ENCODE measurements around the gene PORCN. TPM values are rescaled to one million over a fixed set of nuclear protein-coding genes. Genes with fewer than 3 reads are reported as not detected.

PORCN gene
- total and polyA plus RNA-seq, 8 donors = 2.9 to 8.5 (median 3.8) TPM

DNA sequence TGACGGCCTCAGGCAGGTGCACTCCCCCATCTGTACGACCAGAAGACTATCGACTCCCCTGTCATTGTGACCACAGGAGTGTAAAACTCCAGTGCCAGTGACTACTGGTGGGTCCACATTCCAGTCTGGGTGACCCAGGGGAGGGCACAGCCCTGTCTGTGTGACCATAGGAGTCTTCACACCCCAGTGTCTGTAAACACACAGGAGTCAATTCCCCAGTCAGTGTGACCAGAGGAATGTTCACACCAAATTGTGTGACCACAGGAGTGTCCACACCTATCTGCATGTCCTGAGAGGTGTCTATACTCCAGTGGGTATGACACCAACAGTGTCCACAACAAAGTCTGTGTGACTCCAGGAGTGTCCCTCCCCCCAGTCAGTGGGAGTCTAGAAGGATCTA, 20.8 kb upstream of the PORCN start:
- ATAC-seq (no peak), DNase-seq (no peak), FAIRE-seq (no peak)
- TF ChIP-seq, protein P1, sequence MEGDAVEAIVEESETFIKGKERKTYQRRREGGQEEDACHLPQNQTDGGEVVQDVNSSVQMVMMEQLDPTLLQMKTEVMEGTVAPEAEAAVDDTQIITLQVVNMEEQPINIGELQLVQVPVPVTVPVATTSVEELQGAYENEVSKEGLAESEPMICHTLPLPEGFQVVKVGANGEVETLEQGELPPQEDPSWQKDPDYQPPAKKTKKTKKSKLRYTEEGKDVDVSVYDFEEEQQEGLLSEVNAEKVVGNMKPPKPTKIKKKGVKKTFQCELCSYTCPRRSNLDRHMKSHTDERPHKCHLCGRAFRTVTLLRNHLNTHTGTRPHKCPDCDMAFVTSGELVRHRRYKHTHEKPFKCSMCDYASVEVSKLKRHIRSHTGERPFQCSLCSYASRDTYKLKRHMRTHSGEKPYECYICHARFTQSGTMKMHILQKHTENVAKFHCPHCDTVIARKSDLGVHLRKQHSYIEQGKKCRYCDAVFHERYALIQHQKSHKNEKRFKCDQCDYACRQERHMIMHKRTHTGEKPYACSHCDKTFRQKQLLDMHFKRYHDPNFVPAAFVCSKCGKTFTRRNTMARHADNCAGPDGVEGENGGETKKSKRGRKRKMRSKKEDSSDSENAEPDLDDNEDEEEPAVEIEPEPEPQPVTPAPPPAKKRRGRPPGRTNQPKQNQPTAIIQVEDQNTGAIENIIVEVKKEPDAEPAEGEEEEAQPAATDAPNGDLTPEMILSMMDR (IDR thresholded peaks at IDR 0.05) = no peak
- Histone ChIP-seq H3K4me3 (no peak overlapping the region), H3K27ac (no peak overlapping the region), H3K4me1 (no peaks in the 10 kb centered on the region), H3K36me3 (no peaks in the 10 kb centered on the region), H3K27me3 (no peaks in the 10 kb centered on the region), H3K9me3 (no peaks in the 10 kb centered on the region)
- intact Hi-C loops (cut with DNase I) = no loop called here
- WGBS, 2 donors = 71 to 88% methylated on average over 3 of the region's 3 CpGs

- DNase-seq (no peak), FAIRE-seq (no peak), ATAC-seq (no peak)
- no peaks in the 10 kb centered on the region for H3K36me3 ChIP-seq
- no peak overlapping the region for H3K4me3 ChIP-seq
- intact Hi-C loops (cut with DNase I) = no loop called here
- WGBS, 2 donors = 74 to 87% methylated on average over 9 of the region's 9 CpGs
- H3K27ac ChIP-seq = no peak overlapping the region
- no peaks in the 10 kb centered on the region for H3K27me3 ChIP-seq
- TF ChIP-seq, protein P1 (IDR thresholded peaks at IDR 0.05) = no peak
- no peaks in the 10 kb centered on the region for H3K4me1 ChIP-seq
- H3K9me3 ChIP-seq = no peaks in the 10 kb centered on the region
Observed at GRCh38 chrX:48489296-48489695, 19.5 kb upstream of the PORCN start.

DNA sequence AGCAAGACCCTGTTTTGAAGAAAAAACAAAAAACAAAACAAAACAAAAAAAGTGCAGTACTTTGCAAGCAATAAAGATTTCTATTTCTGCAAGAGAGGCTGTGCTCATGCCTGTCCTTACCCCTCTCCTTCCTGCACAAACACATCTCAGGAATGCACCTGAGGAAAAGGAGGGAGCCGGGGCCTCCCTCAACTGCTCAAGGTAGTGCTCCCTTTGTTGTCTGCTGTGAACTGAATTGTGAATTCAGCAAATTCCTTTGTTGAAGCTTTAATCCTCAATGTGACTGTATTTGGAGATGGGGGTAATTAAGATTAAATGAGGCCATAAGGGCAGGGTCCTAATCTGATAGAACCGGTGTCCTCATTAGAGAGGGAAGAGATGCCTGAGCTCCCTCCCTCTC, 18.9 kb upstream of the PORCN start:
- H3K4me3 ChIP-seq = no peak overlapping the region
- FAIRE-seq (no peak), ATAC-seq (no peak), DNase-seq (no peak)
- H3K9me3 ChIP-seq = no peaks in the 10 kb centered on the region
- no peak overlapping the region for H3K27ac ChIP-seq
- no peaks in the 10 kb centered on the region for H3K36me3 ChIP-seq
- intact Hi-C loops (cut with DNase I) = no loop called here
- 61 to 63% methylated on average over 2 of the region's 2 CpGs for WGBS, 2 donors
- TF ChIP-seq, protein P1 (IDR thresholded peaks at IDR 0.05) = no peak
- no peaks in the 10 kb centered on the region for H3K4me1 ChIP-seq
- no peaks in the 10 kb centered on the region for H3K27me3 ChIP-seq

DNA sequence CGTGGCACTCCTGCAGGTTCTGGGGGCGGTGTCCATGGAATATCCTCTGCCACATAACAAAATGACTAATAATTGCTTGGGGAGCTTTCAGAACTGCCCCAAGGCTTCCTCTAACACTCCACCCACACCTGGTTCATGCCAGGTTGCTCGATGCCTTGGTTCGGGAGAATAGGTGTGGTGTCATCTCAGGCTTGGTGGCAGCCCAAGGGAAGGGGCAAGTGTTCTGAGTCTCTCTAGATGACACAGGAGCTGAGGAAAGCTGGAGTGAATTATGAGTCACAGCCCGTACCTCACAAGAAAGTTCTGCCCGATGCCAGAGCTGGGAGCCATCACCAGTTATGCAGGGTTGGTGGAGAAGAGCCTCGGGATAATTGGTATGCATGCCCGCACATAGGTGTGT, 18.1 kb upstream of the PORCN start:
- TF ChIP-seq, protein P1 (IDR thresholded peaks at IDR 0.05) = no peak
- DNase-seq = no peak
- Histone ChIP-seq H3K4me3 (no peak overlapping the region), H3K36me3 (no peaks in the 10 kb centered on the region), H3K4me1 (no peaks in the 10 kb centered on the region), H3K9me3 (no peaks in the 10 kb centered on the region), H3K27ac (no peak overlapping the region), H3K27me3 (no peaks in the 10 kb centered on the region)
- FAIRE-seq = no peak
- intact Hi-C loops (cut with DNase I) = no loop called here
- 74 to 79% methylated on average over 8 of the region's 8 CpGs for WGBS, 2 donors
- ATAC-seq = no peak

DNA sequence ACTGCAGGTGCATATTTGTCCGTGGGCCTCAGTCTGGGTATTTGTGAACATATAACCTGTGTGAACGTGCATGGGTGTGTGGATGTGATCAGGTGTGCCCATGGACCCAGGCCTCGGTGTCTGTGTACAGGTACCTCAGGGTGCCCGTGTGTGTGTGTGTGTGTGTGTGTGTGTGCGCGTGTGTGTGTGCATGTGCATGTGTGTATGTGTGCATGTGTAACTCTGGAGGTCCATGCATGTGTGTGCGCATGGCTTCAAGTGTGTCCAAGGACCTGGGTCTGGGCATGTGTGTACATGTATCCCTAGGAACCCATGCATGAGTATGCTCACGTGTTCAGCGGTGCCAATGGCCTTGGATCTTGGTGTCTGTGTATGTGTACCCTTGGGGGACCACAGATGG, 17.0 kb upstream of the PORCN start:
- intact Hi-C loops (cut with DNase I) = no loop called here
- H3K27ac ChIP-seq = no peak overlapping the region
- no peak for FAIRE-seq
- DNase-seq = no peak
- no peaks in the 10 kb centered on the region for H3K9me3 ChIP-seq
- TF ChIP-seq, protein P1 (IDR thresholded peaks at IDR 0.05) = no peak
- no peaks in the 10 kb centered on the region for H3K36me3 ChIP-seq
- H3K4me1 ChIP-seq = no peaks in the 10 kb centered on the region
- no peak for ATAC-seq
- no peak overlapping the region for H3K4me3 ChIP-seq
- H3K27me3 ChIP-seq = no peaks in the 10 kb centered on the region
- 83% methylated on average over 9 of the region's 9 CpGs for WGBS, 2 donors
